ENCODE data around the gene MEGF8.
A peak's percentile ranks its signal among the peaks of the same experiment; 100 is the strongest.

The MEGF8 gene

DNA sequence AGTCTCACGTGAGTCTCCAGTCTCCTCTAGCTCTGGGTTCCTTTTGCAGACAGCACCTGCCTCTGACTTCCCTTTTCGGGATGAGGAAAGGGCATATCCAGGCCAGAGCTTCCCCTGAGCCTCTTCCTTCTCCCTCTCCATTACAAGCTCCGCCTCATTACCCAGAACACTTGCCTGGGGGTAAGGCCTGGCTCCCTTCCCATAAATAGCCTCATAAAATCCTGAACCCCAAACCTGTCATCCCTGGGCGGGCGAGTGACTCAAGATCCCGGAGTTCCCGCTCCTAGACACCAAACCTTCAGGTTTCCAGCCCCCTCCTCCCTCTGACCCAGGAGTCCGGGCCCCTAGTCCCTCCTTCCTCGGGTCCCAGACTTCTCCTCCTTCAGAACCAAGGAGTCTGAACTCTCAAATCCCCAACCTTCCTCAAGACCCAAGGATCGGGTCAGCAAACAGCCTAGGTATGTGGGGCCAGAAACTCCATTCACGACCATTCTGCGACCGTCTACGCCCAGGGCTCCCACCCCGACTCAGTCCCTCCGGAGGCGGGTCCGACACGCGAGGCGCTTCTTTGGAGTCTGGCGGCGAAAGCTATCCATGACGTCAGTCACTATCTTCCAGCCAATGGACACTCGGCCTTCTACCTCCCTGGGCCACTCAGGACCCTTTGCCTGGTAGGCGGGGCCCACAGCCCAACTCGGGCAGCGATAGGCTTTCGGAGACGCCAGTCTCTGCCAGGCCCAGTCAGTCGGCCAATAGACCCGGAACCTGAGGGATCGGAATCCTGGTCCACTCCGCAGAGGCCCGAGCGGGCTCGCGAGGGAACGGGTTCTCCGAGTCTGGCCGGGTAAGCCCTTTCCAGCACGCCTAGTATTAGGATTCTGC is 71.2 kb downstream of the MEGF8 start:
- TF ChIP-seq YY1 (IDR thresholded peaks at IDR 0.05; ENCODE audit: low read depth) (no peak), NFIC (IDR thresholded peaks at IDR 0.05) (peak; percentile 15; the same call in 1 of the 2 replicates), CEBPB (IDR thresholded peaks at IDR 0.05) (no peak), ZBTB7A (IDR thresholded peaks at IDR 0.05; ENCODE audit: low read depth) (peak; percentile 59; the same call in 1 of the 2 replicates), TAF1 (IDR thresholded peaks at IDR 0.05; ENCODE audit: low read depth) (peak; percentile 44), EGR1 (IDR thresholded peaks at IDR 0.05) (no peak), CREB1 (IDR thresholded peaks at IDR 0.05; ENCODE audit: low read depth) (peak; percentile 81), FOXM1 (IDR thresholded peaks at IDR 0.05; ENCODE audit: borderline replicate concordance, low read depth) (no peak), TCF12 (IDR thresholded peaks at IDR 0.05; ENCODE audit: low read depth) (no peak), RAD21 (IDR thresholded peaks at IDR 0.05; ENCODE audit: low read depth) (no peak), EP300 (IDR thresholded peaks at IDR 0.05; ENCODE audit: borderline replicate concordance) (no peak), TEAD4 (IDR thresholded peaks at IDR 0.05) (no peak; the same call in 1 of the 2 replicates)
- TF ChIP-seq, protein P1, sequence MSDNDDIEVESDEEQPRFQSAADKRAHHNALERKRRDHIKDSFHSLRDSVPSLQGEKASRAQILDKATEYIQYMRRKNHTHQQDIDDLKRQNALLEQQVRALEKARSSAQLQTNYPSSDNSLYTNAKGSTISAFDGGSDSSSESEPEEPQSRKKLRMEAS (IDR thresholded peaks at IDR 0.05): peak; percentile 88
- TF ChIP-seq, protein P2, sequence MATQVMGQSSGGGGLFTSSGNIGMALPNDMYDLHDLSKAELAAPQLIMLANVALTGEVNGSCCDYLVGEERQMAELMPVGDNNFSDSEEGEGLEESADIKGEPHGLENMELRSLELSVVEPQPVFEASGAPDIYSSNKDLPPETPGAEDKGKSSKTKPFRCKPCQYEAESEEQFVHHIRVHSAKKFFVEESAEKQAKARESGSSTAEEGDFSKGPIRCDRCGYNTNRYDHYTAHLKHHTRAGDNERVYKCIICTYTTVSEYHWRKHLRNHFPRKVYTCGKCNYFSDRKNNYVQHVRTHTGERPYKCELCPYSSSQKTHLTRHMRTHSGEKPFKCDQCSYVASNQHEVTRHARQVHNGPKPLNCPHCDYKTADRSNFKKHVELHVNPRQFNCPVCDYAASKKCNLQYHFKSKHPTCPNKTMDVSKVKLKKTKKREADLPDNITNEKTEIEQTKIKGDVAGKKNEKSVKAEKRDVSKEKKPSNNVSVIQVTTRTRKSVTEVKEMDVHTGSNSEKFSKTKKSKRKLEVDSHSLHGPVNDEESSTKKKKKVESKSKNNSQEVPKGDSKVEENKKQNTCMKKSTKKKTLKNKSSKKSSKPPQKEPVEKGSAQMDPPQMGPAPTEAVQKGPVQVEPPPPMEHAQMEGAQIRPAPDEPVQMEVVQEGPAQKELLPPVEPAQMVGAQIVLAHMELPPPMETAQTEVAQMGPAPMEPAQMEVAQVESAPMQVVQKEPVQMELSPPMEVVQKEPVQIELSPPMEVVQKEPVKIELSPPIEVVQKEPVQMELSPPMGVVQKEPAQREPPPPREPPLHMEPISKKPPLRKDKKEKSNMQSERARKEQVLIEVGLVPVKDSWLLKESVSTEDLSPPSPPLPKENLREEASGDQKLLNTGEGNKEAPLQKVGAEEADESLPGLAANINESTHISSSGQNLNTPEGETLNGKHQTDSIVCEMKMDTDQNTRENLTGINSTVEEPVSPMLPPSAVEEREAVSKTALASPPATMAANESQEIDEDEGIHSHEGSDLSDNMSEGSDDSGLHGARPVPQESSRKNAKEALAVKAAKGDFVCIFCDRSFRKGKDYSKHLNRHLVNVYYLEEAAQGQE (IDR thresholded peaks at IDR 0.05; ENCODE audit: low read depth): no peak
- TF ChIP-seq, protein P3, sequence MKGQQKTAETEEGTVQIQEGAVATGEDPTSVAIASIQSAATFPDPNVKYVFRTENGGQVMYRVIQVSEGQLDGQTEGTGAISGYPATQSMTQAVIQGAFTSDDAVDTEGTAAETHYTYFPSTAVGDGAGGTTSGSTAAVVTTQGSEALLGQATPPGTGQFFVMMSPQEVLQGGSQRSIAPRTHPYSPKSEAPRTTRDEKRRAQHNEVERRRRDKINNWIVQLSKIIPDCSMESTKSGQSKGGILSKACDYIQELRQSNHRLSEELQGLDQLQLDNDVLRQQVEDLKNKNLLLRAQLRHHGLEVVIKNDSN (IDR thresholded peaks at IDR 0.05): no peak

DNA sequence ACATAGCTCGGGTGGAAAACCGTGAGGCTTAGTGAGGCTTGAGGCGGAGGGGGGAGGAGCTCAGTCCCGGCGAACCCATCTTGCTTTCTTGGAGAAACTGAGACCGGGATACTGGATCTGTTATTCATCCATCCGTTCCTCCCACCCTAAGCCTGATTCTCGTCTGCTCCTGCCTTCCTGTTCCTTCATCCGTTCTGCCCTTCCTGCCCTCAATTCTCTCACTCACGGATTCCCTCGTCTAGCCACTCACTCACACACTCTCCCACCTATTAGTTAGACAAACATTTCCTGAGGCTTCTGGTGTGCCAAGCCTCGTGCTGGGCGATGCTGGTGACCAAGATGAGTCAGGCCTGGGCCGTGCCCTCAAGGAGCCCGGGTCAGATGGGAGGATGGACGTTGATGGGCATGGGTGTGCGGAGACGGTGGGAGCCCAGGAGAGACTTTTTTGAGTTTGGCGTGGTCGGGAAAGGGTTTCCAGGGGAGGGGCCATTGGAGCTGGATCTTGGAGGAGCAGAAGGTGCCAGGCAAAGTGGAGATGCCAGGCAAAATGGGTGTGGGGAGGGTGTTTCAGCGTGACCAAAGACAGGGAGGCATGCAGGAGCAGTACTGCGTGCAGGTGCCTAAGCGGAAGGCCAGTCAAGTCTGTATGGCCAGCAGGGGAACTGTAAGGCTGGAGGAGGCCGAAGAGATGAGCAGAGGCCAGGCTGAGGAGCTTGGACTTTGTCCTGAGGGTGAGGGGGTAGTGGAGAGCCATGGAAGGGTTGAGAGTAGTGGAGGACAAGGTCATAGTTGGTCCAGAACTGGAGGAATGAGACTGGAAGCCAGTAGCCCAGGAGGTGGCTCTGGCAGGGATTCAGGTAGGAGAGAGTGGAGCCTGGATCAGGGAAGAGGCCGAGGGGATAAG is 72.1 kb downstream of the MEGF8 start:
- no peak for TF ChIP-seq CREB1 (IDR thresholded peaks at IDR 0.05; ENCODE audit: low read depth)
- TF ChIP-seq, protein P1 (IDR thresholded peaks at IDR 0.05): peak; percentile 21; the same call in 1 of the 2 replicates
- no peak for TF ChIP-seq RAD21 (IDR thresholded peaks at IDR 0.05; ENCODE audit: low read depth)

DNA sequence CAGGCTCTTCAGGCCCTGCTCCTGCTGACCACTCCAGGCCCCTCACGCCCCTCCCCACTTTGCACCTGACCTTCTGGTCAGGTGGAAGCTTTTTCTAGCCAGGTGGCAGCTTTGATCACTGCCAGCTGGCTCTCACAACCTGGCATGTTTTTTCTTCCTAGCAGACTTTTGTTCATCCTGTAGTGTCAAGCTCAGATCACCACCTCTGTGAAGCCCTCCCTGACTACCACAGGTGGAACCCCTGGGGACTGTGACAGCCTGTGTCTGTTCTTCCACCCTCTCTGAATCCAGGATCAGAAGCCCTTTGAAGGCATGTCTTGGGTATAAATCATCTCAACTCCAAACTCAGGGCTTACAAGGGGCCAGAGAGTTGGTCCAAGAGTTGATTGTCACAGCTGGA is 75.0 kb downstream of the MEGF8 start:
- TF ChIP-seq ZBTB7A (IDR thresholded peaks at IDR 0.05; ENCODE audit: low read depth) (no peak), TEAD4 (IDR thresholded peaks at IDR 0.05) (no peak), FOXM1 (IDR thresholded peaks at IDR 0.05; ENCODE audit: borderline replicate concordance, low read depth) (no peak), EP300 (IDR thresholded peaks at IDR 0.05; ENCODE audit: borderline replicate concordance) (no peak), RAD21 (IDR thresholded peaks at IDR 0.05; ENCODE audit: low read depth) (no peak), EGR1 (IDR thresholded peaks at IDR 0.05) (no peak), TCF12 (IDR thresholded peaks at IDR 0.05; ENCODE audit: low read depth) (no peak), CEBPB (IDR thresholded peaks at IDR 0.05) (no peak), CREB1 (IDR thresholded peaks at IDR 0.05; ENCODE audit: low read depth) (no peak), TAF1 (IDR thresholded peaks at IDR 0.05; ENCODE audit: low read depth) (no peak), YY1 (IDR thresholded peaks at IDR 0.05; ENCODE audit: low read depth) (no peak), NFIC (IDR thresholded peaks at IDR 0.05) (no peak)
- TF ChIP-seq, protein P2 (IDR thresholded peaks at IDR 0.05; ENCODE audit: low read depth): no peak
- TF ChIP-seq, protein P3 (IDR thresholded peaks at IDR 0.05): no peak
- TF ChIP-seq, protein P1 (IDR thresholded peaks at IDR 0.05): no peak

DNA sequence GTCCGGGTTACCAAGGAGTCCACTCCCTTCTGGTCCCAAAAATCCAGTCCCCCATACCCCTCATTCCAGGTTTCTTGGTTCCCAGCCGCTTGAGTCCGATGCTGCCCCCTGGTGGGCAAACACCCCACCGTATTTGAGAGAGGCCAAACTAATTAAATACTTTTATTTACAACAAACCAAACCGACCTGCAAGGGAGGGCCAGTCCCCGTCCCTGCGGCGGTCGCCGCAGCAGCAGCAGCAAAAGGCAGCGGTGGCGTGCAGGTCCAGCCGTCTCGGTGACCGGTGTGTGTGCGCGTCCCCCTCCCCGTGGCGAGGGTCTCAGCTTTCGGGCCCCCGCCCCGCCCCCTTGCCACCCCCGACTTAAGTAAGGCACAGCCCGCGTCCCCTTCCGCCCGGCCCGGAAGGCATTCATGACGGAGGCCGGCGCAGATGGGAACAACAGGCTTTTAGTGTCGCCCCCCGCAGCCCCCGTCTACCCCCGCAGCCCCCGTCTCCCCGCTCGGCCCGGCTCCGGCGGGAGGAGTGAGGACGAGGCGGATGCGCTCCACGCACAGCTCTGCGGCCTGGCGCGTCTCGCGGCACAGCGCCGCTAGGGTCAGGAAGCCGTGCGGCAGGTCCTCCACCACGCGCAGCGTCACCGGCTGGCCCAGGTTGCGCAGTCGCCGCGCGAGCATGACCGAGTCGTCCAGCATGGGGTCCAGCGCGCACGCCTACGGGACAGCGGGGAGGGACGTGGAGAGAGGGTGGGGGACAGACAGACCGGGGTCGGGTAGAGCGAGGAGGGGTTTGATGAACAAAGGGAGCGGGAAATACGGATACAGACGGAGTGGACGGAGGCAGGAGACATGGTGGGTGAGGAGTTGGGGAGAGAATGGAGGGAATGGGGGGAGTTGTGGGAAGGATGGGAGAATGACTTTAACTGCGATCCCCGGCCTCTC is 76.2 kb downstream of the MEGF8 start:
- TF ChIP-seq, protein P1 (IDR thresholded peaks at IDR 0.05): peak; percentile 76
- TF ChIP-seq, protein P2 (IDR thresholded peaks at IDR 0.05; ENCODE audit: low read depth): no peak
- TF ChIP-seq RAD21 (IDR thresholded peaks at IDR 0.05; ENCODE audit: low read depth): peak; percentile 52

Data from Ishikawa (cell line).